Calu3 (cell line): ENCODE results near the gene RRP1. TPM values are rescaled to one million over a fixed set of nuclear protein-coding genes. Genes with fewer than 3 reads are reported as not detected.

Source experiments
- BruUV-seq: library from RNA; stranded (reverse); fragments of 400-500 nt; replicated peaks from 2 replicates; lab custom pipeline; 2021; lab: Mats Ljungman, UMichigan
- CTCF ChIA-PET: fragments of 300-600 bp; sonication (Branson Sonifier 250); formaldehyde crosslinking; loops from one replicate; lab custom pipeline; 2022; ENCODE audit warnings: antibody characterized with exemption; lab: Charles Lee
- DNase-seq: peaks from one replicate; pipeline ENCODE4 v3.0.0; 2022
- H3K27ac Mint-ChIP-seq: one replicate; pipeline ENCODE4 v1.8.0; 2022; ENCODE audit warnings: mixed read lengths; ENCODE audit not compliant: unreplicated experiment
- H3K27me3 Mint-ChIP-seq: one replicate; pipeline ENCODE4 v1.8.0; 2022; ENCODE audit warnings: mixed read lengths; ENCODE audit not compliant: unreplicated experiment
- H3K36me3 Mint-ChIP-seq: one replicate; pipeline ENCODE4 v1.8.0; 2022; ENCODE audit warnings: mild to moderate bottlenecking, moderate library complexity, mixed read lengths; ENCODE audit not compliant: insufficient read depth, unreplicated experiment
- H3K4me1 Mint-ChIP-seq: one replicate; pipeline ENCODE4 v1.8.0; 2022; ENCODE audit warnings: mild to moderate bottlenecking, low read depth, mixed read lengths; ENCODE audit not compliant: unreplicated experiment
- H3K4me3 Mint-ChIP-seq: one replicate; pipeline ENCODE4 v1.8.0; 2022; ENCODE audit warnings: mild to moderate bottlenecking, low read depth, moderate library complexity, mixed read lengths; ENCODE audit not compliant: unreplicated experiment
- H3K9me3 Mint-ChIP-seq: one replicate; pipeline ENCODE4 v1.8.0; 2022; ENCODE audit warnings: low read depth, mixed read lengths; ENCODE audit not compliant: unreplicated experiment
- intact Hi-C: fragments of 100-400 bp; cut with micrococcal nuclease; formaldehyde crosslinking; loops from one replicate; pipeline ENCODE4 v1.10.0; 2022; ENCODE audit not compliant: unreplicated experiment
- total RNA-seq: library from RNA; stranded (reverse); gene quantifications from 2 replicates; pipeline ENCODE4 v1.2.3, GENCODE V29; 2022
- TF ChIP-seq, protein P1 (sequence below): fragments of 200-600 bp; IDR thresholded peaks from one replicate; pipeline ENCODE4 v1.8.0; 2022; ENCODE audit warnings: antibody characterized with exemption; ENCODE audit not compliant: unreplicated experiment

The RRP1 gene
- total RNA-seq, 1 experiment from 2014 or later: 37.2 TPM

DNA sequence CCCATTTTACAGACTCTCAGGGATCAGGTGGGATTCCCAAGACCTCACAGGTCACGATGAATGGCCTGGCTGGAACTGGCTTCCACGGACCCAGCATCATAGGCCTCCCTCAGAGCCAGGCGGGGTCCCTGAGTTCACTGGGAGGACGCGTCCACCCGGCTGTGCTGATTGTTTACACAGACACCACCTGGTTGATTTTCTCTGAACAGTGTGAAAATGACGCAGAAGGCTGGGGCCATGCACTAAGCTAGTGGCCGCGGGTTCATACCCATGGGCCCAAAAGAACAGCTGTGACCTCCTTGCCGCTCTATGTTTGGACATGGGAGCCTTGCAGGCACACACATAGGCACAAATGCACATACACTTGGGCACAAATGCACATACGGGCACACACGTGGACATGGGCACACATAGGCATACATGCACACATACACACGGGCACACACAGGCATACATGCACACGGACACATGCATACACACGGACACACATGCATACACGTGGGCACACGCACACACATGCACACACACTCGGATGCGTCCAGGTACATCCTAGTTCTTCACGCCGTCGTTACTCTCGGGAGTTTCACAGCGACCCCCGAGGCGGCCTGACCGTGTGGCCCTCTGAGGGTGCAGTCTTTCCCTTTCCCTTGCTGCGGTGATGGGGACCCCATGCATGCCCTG is 36.5 kb upstream of the RRP1 start:
- TF ChIP-seq, protein P1, sequence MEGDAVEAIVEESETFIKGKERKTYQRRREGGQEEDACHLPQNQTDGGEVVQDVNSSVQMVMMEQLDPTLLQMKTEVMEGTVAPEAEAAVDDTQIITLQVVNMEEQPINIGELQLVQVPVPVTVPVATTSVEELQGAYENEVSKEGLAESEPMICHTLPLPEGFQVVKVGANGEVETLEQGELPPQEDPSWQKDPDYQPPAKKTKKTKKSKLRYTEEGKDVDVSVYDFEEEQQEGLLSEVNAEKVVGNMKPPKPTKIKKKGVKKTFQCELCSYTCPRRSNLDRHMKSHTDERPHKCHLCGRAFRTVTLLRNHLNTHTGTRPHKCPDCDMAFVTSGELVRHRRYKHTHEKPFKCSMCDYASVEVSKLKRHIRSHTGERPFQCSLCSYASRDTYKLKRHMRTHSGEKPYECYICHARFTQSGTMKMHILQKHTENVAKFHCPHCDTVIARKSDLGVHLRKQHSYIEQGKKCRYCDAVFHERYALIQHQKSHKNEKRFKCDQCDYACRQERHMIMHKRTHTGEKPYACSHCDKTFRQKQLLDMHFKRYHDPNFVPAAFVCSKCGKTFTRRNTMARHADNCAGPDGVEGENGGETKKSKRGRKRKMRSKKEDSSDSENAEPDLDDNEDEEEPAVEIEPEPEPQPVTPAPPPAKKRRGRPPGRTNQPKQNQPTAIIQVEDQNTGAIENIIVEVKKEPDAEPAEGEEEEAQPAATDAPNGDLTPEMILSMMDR: no peak
- Mint-ChIP-seq H3K4me1 (no peaks in the 10 kb centered on the region), H3K4me3 (no peak overlapping the region), H3K36me3 (peaks cover 42% of the 10 kb centered on the region), H3K27me3 (no peaks in the 10 kb centered on the region), H3K27ac (no peak overlapping the region), H3K9me3 (no peaks in the 10 kb centered on the region)
- DNase-seq: no peak
- BruUV-seq: no TSS peak
- CTCF ChIA-PET: no interaction called here
- intact Hi-C loops: no loop called here

DNA sequence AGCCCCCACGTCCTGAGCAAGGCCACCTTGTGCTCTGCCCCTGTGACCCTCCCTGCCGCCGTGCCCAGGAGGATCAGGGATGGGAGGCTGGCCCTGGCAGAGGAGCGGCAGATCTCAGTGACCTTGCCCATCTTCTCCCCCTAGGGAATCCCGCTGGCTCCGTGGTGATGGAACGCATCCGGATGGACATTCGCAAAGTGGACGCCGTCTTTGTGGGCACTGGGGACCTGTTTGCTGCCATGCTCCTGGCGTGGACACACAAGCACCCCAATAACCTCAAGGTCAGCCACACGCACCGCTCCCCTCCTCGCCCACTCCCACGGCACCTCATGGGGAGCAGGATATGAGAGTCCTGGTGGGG is 36.0 kb upstream of the RRP1 start:
- peaks cover 41% of the 10 kb centered on the region for H3K36me3 Mint-ChIP-seq

DNA sequence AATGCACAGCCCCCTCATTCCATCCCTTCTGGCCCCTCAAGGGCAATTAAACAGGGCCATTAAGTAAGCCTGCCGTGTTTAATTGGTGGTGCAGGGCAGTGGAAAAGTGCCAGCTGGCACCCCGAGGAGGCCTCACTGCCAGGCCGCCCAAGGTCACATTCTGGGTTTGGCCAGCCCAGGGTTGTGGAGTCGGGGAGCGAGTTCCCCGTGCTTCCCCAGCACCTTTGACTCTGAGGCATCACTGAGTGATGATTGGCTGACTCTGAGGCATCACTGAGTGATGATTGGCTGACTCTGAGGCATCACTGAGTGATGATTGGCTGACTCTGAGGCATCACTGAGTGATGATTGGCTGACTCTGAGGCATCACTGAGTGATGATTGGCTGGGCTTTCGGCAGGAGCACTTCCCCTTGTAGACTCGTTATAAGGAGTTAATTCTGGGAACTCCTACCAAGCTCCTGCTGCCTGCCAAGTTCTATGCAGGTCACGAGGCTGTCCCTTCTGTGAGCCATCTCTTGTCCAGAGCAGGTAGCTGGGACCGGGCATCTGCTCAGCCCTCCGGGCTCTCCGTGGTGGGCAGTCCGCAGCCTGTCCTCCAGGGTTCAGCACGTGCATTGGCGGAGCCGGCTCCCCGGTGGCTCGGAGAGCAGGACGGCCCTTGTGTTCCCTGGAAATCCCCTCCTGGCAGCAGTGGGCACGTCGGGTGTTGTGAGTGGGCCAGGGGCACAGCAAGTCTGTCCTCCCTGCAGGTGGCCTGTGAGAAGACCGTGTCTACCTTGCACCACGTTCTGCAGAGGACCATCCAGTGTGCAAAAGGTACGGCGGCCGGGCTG is 34.2 kb upstream of the RRP1 start:
- BruUV-seq: no TSS peak
- no peak overlapping the region for H3K27ac Mint-ChIP-seq
- H3K4me3 Mint-ChIP-seq: no peak overlapping the region
- intact Hi-C loops: no loop called here
- DNase-seq: no peak
- CTCF ChIA-PET: no interaction called here
- H3K9me3 Mint-ChIP-seq: no peaks in the 10 kb centered on the region
- TF ChIP-seq, protein P1: no peak
- no peaks in the 10 kb centered on the region for H3K27me3 Mint-ChIP-seq
- H3K4me1 Mint-ChIP-seq: no peaks in the 10 kb centered on the region
- H3K36me3 Mint-ChIP-seq: peaks cover 25% of the 10 kb centered on the region

More for the DNA sequence above, 36.0 kb upstream of the RRP1 start:
- no TSS peak for BruUV-seq
- TF ChIP-seq, protein P1: no peak
- Mint-ChIP-seq H3K9me3 (no peaks in the 10 kb centered on the region), H3K4me1 (no peaks in the 10 kb centered on the region), H3K4me3 (no peak overlapping the region), H3K27ac (no peak overlapping the region), H3K27me3 (no peaks in the 10 kb centered on the region)
- no peak for DNase-seq
- CTCF ChIA-PET: no interaction called here
- intact Hi-C loops: no loop called here

DNA sequence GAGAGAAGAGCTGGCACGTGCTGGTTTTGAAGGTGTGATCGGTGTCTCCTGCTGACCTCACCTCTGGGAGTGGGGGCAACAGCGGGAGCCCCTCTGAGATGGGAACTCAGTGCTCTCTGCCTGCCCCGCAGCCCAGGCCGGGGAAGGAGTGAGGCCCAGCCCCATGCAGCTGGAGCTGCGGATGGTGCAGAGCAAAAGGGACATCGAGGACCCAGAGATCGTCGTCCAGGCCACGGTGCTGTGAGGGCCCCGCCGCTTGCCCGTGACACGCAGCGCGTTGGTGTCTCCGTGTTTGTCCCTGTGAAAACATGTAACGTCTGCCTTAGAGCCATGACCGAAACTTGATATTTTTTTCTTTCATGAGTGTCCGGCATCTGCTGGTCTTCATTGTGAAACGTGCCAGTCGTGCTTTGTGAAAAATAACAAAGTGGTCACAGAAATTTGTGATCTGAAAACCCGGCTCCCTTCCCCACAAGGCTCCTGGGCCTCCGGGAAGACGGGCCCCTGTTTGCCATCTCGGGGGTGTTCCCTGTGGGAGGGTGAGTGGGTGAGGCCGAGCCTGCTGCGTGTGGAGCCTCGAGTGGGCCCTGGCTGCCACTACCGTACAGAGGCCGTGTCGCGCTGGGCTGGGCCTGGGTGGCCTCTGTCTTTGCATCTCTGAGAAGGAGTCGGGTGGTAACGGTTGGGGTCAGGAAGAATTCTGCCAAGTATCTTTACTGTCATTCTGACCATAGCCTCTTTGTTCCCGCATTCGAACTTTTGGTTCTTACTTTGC is 33.4 kb upstream of the RRP1 start:
- no TSS peak for BruUV-seq
- intact Hi-C loops: no loop called here
- Mint-ChIP-seq H3K27ac (no peak overlapping the region), H3K27me3 (no peaks in the 10 kb centered on the region), H3K4me3 (no peak overlapping the region), H3K9me3 (no peaks in the 10 kb centered on the region), H3K36me3 (peaks cover 21% of the 10 kb centered on the region), H3K4me1 (no peaks in the 10 kb centered on the region)
- CTCF ChIA-PET: interaction anchor here (1.2 kb wide), 1 partner anchor 26 kb away, joined by 3 read pairs; no protein-coding TSS in a partner anchor
- no peak for DNase-seq
- TF ChIP-seq, protein P1: no peak
